GM19395 (cell line): ENCODE results near the gene IL17C.
A peak's percentile ranks its signal among the peaks of the same experiment; 100 is the strongest.

Source experiments
- ATAC-seq: cut with Tn5 transposase; IDR thresholded peaks from one replicate; pipeline ENCODE4 v1.9.1; 2021; ENCODE audit warnings: mild to moderate bottlenecking, moderate library complexity; ENCODE audit not compliant: unreplicated experiment

IL17C gene

DNA sequence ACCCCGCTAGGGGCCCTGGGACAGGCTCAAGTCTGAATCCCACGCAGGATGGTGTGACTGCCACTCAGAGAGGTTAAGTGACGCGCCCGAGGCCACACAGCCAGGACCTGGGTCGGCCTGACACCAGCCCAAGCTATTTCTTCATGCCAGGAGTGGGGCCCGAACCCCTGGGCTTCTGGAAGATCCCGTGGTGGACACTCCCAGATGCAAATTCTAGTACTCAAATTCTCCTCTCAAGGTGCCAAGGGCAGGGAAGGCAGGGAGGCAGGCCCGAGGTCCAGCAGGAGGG lies 5.2 kb downstream of the IL17C start:
- no peak for ATAC-seq

DNA sequence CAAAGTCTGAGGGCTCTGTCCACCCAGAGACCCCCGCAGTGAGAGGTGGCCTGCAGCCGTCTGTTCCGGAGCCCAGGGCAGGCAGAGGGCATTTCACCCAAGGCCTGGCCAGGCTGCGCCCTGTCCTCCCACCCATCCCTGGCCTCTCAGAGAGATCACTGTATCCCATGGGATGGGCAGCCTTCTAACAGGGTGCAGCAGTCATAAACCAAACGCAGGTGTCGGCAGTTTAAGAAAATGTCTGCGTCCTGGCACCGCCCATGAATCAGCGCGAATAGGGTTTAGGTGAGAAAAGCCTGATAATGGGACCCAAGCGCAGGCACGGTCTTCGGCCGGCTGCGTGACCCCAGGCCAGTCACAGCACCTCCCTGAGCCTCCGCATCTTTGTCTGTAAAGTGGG lies 7.1 kb downstream of the IL17C start:
- ATAC-seq, result no peak

DNA sequence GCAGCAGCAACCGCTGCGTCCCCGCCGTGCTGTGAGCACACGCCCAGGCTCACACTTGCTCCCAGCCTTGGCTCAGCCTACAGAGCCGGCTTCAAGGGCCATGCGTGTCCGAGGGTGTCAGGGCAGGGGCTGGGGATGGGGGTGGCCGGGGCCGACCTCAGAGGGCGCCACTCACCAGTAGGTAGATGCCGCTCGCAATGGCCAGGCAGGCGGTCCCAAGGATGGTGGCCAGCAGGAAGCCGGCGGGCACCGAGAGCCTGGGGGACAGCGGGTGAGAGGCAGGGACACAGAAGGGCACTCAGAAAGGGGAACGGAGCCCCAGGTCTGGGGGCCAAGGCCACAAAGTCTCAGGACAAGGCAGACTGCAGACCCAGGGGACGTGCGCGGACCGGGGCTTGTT lies 7.6 kb downstream of the IL17C start:
- ATAC-seq, result no peak

DNA sequence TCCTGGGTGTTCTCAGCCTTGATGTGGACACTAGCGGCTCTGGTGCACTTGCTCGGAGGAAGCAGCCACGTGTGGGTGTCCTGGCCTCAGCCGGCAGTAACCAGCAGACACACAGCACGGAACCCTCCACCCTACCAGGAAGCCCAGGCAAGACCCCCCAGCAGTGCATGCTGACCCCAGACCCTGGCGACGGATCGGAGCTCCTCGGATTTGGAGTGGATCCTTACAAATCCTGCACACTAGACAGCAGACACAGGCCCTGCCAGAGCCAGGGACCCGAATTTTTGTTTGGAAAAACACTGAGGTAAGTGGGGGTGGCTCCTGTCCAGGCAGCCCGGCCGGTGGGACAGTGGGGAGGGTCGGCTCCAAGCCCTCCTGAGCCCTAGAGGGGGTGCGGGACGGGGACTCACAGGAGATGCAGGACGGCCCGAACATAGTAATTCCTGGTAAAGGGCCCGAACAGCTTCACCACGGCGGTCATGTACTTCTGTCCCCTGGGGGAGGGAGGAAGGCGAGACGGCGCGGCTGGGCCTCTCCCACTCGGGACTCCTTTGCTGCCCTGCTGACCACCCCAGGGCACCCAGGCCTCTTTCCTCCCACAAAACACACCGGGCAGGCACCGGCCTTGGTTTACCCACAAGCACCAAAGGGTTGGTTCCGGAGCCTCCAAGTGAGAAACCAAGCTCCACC lies 8.1 kb downstream of the IL17C start:
- ATAC-seq, result no peak

DNA sequence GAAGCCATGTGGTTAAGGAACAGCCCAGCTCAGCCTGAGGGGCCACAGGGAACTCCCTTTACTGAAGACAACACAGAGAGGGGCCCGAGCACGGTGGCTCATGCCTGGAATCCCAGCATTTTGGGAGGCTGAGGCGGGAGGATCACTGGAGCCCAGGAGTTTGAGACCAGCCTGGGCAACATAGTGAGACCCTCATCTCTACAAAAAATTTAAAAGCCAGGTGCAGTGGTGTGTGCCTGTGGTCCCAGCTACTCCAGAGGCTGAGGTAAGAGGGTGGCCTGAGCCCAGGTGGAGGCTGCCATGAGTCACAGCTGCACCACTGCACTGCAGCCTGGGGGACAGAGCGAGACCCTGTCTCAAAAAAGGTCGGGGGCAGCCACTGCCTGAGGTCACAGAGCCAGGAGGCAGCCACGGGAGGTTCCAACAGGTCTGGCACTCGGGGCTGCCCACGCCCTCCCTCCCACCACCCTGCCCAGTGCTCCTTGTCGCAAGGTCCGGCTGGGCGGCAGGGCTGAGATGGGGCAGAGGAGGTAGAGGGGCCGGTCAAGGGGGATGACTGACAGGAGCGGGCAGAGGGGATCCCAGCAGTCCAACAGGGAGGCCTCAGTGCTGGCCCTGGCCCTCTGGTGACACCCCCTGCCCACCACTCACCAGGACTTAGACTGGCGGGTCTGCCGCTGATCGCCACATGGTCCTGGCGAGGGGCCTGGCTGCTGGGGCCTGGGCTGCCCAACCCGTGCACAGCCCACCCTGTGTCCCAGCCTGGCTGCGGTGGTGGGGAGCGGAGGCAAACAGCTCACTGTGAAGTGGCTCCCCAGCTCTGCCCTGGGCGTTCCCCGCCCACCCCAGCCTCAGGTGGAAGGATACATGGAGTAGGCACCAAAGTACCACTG lies 9.1 kb downstream of the IL17C start:
- no peak for ATAC-seq

DNA sequence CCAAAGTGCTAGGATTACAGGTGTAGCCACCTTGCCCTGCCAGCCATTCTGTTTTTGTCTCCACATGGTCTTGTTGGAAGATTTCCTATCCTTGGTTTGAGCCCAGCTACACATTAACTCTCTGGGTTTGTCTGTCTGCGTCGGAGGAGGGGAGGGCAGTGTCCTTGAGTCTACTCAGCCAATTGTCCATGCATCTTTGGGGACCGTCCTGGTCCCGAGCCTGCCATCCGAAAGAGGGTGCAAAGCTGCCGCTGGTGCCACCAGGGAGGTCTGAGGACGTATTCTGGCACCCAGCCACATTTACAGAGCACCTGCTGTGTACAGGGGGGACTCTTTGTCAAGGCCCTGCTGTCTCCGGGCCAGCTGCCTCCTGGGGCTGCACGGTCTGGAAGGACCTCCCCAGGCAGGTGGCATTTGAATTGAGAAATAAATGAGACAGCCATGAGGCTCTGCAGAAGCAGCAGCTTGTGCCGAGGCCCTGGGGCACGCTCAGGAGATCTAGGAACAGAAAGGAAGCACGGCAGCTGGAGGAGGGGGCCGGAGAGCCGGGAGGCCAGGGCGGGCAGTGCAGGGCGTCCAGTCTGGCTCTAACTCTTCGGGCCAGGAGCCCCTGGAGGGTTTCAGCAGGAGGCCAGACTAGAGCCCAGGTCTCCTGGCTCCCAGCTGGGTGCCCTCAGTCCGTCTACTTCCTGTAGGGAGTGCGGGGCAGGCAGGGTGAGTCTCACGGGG lies 11.0 kb downstream of the IL17C start:
- no peak for ATAC-seq

DNA sequence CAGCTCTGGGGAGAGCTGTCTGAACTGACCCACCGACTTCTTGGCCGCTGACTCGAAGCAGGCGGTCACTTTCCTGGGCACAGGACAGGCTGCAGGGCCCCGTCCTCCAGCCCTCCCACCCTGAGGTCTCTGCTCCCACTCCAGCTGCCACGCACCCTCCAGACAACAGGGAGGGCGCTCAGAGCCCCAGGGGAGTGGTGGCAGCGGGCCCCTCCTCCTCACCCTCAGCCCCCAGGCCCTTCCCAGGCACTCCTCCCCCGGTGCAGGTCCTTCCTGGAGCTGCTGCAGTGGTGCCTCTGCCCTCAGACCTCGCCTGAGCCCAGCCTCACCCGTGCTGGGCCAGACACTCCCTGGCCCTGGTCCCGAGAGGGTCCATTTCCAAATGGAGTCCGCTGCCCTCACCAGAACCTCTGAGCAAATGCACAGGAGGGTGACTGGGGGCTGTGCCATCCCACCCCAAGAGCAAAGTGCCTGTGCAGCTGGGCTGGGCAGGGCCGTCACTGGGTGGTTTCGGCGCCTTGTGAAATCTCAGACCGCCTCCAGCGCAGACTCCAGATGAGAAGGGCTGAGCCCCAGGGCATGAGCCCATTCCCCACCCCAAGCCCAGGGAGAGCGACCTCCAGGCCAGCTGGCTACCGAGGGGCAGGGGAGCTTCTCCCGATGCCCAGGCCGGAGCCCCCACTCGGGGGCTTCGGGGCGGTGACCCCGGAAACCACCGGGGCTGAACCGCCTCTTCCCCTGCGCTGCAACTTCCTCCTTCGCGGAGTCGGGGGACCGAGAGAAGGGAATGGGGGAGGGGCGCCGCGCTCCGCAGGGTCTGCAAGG lies 11.8 kb downstream of the IL17C start:
- ATAC-seq, result peak; percentile 19

DNA sequence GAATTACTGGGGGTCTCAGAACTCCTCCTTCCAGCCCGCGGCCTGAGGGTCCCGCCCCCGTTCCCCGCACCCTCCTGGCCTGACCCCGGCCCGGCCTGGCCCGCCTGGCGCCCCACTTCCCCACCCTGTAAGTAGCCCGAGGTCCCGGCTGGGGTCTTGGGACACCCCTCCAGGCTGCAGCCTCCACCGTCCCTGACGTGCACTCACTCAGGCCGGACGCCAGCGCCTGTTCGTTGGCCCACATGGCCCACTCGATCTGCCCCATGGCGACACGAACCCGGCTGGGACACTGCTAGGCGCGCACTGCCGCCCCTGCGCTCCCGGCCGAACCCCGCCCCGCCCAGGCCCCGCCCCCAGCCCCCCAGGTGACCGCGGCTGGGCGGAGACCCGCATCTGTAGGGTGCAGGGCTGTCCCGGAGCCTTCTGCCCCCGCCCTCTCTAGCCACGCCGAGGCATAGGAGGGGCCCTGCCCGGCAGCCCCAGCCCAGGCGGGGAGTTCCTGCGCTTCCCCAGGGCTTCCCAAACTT lies 12.4 kb downstream of the IL17C start, which contains the start of gene CYBA:
CYBA (minus strand) TSS at position 305 of the 527 bp plus-strand sequence; CDS start at position 265, 40 bp downstream.
- ATAC-seq, result peak; percentile 74

DNA sequence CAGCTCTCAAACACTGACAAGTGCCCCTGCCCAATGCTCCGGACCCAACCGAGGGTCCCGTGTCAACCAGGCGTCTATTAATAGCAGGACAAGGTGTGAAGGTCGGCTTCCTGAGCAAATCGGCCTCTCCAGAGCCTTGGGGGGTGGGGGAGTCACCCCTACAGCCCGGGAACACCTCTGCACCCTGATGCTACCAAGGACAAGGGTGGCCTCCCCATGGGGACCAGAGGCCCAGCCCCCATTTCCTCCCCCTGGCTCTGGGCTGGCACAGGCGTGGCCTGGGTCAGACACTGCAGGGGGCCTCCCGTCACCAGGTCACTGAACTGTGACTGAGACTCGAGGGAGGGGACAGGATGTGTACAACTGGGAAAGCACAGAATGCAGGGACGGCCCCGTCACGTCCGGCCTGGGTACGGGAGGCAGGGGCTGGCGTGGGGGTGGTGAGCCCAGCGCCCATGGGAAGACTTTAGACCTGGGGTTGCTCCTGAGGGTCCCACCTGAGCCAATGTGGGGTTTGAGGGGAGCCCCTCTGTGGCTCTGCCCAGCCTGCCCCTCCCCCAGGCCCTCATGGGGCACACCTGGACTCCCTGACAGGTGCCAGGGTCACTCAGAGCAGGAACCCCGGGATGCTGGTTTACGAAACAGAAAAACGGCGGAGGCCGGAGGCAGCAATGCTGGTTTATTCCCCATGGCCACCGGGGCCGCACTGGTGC lies 13.1 kb downstream of the IL17C start:
- peak; percentile 83 for ATAC-seq

DNA sequence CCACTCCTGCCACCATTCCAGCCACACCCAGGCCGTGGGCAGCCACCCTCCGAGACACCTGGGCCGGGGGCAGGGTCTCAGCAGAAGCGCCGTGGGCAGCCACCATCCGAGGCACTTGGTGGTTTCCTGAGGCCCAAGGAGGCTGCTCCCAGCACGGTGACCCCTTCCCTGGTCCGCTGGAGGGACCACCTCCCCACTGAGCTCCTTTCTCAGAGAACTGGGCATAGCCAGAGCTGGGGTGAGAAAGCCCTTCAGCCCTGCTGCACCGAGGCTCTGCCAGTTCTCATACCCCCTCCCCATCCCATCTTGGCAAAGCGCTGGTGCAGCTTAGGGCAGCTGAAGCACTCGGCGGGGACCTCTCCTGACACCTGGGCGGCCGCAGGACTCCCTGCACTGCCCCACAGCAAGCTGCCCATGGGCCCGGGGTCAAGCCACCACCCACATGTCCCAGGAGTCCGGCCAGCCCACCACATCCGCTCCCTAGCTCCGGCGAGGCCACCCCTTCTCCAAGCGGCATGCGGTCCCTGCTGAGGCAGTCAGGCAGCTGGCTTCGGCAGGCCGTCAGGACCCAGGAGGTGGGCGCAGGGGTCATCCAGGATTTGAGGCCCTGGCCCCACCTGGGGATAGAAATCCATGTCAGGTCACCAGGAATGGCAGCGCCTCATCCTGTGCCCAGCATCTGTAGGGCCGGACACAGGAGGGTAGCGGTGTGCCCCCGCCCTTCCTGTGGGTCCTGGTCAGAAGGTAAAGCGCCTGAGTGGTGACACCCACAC lies 13.8 kb downstream of the IL17C start:
- no peak for ATAC-seq

DNA sequence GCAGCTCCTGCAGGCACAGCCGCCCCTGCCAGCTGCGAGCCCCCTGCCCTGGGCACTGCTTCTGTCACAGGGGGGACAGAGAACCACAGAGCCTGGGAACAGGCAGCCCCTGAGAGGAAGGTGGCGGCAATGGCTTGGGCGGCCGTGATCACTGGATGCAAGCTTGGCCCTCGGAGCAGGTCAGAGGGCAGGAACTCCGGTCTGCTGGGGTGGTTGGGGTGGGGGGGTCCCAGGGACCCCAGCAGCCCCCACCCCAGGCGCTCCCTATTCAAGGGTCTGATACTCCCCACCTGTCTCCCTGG lies 14.3 kb downstream of the IL17C start:
- no peak for ATAC-seq

DNA sequence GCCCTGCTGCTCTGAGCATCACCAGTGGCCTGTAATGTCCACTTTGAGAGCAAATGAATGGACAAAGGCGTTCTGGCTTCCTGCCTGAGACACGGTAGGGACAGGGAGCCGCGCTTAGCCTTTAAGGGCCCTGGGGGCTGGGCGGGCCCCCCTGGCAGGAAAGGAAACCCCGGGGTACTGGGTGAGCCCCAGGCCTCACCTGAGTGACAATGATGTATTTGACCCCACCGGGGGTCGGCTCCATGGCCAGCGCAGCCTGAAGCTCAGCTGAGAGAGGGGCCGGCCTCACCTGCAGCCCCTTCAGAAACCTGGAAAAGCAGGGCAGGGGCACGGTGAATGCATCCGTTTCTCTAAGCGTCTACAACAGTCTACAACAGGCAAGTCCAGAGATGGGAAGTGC lies 14.7 kb downstream of the IL17C start:
- ATAC-seq, result no peak

DNA sequence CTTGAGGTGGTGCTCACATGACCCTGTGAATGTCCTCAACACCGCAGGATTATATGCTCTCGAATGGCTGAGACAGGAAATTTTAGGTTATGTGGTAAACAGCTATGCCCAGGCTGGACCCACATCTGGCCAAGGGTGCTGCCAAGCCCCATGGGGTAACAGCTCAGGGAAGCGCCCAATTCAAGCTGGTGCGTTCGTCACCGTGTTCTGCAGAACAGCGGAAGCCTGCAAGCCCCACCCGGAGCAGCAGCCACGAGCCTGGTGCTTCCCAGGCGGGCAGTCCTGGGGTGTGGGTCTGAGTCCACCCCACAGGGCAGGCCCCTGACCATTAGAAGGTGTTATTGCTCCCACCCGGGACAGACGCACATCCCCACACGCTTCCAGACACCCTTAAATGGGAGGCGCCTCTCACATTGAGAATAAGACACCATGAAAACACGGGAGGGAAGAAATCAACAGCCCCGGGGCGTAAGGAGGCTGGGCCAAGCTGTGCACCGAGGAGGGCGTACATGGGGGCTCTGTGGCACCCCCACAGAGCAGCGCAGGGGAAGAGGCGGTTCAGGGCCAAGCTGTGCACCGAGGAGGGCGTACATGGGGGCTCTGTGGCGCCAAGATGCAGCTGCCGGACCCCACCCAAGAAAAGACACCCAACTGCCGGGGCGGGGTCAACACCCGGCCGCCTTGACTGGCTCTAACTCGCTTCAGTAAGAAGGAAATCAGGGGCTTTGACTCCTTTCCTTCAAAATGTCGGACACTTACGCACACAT lies 15.4 kb downstream of the IL17C start:
- no peak for ATAC-seq

DNA sequence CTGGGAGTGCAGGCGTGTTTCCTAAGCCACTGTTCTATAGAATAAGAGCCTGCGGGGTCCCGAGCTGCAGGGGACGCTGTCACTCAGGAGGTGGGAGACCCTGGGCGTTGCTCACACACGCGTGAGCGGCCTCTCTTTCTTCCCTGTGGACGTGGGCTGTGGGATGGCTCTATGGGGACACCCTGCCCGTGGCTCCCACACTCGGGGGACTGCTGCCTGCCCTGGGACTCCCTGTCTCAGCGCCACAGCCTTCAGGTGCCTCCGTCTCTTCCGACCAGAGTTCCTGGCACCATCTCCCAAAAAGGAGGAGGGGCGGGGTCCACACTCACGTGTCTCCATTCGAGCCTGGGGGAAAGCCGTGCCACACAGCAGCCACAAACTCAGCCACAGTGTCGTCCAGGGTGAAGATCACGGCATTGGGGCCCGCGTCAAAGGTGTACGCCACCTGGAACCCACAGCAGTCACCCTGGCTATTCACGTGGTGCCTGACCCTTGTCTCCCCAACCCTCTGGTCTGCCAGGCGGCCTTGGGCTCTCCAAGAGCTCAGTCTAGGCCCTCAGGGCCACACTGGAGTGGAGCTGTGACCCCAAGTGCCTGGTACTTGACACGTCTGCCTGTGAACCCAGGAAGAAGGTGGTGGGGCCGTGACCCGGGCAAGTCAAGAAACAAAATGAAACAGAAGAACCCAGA lies 16.1 kb downstream of the IL17C start:
- ATAC-seq, result no peak

DNA sequence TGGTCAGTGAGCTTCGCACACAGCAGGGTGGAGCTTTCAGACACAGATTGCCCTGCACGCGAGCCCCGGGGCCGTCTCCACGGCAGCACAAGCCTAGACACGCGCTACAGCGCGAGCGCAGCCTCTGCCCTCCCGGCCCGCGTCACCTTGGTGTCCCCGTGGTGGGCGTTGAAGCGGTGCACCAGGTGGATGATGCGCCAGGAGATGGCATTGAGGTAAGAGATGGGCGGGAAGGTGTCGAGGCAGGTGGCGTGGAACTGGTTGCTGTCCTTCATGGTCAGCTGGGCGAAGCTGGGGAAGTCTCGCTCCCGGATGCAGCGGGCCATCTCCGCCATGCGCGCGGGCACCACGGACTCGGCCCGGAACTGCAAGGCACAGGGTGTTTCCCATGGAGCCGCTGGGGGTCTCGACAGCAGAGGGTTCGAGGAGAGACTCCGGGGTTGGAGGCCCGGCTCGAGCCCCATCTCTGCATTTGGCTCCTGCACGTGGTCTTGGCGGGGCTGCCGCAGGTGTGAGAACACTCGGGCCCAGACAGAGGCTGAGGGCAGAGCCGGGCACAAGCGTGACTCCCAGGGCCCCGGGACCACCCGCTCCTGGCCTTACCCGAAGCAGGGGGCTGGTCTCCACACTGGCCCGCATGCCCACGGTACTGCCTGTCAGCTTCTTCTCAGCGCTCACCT lies 16.8 kb downstream of the IL17C start:
- no peak for ATAC-seq

DNA sequence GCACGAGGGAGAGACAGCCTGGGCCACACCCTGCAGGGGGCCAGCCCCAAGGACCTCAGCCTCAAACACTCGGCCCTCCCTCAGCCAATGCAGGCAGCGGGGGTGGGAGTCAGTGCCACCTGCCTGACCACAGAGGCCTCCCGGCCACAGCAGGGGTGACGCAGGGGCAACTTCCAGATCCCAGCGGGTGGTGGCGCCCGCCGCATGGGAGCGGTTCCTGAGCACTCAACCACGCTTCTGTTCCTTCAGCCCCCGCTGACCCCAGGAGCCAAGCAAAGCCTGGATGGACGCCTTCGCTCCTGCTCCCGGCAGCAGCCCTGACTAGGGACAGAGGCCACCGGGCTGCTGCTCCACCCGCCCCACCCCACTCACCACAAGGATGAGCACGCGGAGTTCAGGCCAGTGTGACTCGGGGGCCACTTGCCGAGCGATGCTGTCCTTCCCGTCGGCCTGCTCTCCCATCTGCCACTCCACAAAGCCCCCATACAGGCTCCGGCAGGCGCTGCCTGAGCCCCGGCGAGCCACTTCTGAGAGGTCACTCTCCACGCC lies 17.4 kb downstream of the IL17C start:
- no peak for ATAC-seq

DNA sequence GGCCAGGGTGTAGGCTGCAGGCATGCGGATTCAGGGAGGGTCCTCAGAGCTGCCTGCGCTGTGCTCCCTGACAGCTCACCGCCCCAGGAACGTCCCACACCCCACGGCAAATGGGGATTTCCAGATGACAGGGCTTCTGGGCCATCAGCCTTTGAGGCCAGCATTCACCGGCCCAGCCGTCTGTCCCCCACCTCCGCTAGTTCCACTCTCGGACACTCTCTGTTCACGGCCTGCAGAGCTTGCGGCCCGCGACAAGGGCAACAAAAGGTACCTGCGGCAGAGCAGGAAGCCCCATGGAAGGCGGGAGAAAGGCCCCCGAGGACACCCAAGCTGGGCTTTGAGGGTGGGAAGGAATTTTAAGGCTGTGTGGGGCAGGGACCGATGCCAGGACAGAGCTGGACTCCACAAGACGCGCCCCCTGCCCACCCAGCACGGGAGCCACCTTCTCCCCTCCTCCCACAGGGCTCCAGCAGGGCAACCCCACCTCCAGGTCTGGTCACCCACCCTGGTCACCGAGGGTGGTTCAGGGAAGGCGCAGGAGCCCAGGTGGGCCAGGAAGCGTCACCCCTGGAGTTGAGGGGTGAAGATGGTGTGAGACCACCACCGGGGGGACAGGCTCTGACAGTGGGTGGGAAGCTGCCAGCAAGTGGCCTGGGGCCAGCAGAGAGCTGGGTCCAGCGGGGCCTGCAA lies 18.1 kb downstream of the IL17C start:
- no peak for ATAC-seq
